HG02885 (cell line): ENCODE data around the gene SLC38A5.
A peak's percentile ranks its signal among the peaks of the same experiment; 100 is the strongest.
"Not testable (repeated sequence)": the region's sequence is repeated elsewhere in the genome, so short reads cannot be mapped to it uniquely, and the experiment has no call there.

Source experiments
- ATAC-seq: cut with Tn5 transposase; IDR thresholded peaks from one replicate; pipeline ENCODE4 v1.9.1; 2021; ENCODE audit warnings: mild to moderate bottlenecking; ENCODE audit not compliant: unreplicated experiment, poor library complexity

The SLC38A5 gene

GRCh38 chrX:48470110-48470832 lies at the start of gene SLC38A5:
Gene SLC38A5 (minus strand): TSS chrX:48470260. CDS start chrX:48467924, 2,336 bp downstream.
- ATAC-seq = no peak

- not testable (repeated sequence) for ATAC-seq
These were observed 49.4 kb upstream of the SLC38A5 start for GRCh38 chrX:48519481-48519880.

GRCh38 chrX:48516987-48517386 lies 46.9 kb upstream of the SLC38A5 start:
- no peak for ATAC-seq

GRCh38 chrX:48516285-48516684 lies 46.2 kb upstream of the SLC38A5 start:
- ATAC-seq = no peak

DNA sequence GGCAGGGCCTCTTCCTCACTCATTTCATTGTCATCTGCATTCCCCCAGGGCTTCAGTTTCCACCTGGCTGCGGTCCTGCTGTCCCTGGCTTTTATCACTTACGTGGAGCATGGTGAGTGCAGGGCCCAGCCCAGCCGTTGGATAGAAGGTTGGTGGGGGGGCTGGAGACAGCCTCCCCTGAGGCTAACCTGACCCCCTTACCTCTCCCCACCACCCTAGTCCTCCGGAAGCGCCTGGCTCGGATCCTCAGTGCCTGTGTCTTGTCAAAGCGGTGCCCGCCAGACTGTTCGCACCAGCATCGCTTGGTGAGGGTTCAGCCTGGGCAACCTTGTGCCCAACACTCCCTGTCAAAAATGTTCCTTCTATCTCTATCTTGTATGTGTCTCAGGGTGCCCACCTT lies 45.8 kb upstream of the SLC38A5 start:
- ATAC-seq = no peak

GRCh38 chrX:48514868-48515460 lies 44.9 kb upstream of the SLC38A5 start:
- ATAC-seq = no peak

GRCh38 chrX:48514126-48514806 lies 44.2 kb upstream of the SLC38A5 start:
- ATAC-seq = no peak

GRCh38 chrX:48513670-48514069 lies 43.6 kb upstream of the SLC38A5 start:
- ATAC-seq = no peak

DNA sequence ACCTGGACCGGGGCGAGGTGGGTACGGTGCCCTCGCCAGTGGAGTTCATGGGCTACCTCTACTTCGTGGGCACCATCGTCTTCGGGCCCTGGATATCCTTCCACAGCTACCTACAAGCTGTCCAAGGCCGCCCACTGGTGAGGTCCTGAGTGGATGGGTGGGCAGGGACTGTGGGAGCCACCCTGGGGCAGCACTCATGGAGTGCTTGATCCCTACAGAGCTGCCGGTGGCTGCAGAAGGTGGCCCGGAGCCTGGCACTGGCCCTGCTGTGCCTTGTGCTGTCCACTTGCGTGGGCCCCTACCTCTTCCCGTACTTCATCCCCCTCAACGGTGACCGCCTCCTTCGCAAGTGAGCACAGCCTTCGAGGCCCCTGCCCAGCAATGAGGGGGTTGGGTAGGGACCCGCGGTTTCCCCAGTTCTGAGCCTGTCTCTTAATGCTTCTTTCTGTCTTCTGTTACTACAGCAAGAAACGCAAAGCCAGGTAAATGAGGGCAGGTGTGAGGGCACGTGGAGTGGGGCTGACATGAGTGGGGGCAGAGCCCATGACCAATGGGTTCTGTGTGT lies 42.4 kb upstream of the SLC38A5 start:
- ATAC-seq = no peak

DNA sequence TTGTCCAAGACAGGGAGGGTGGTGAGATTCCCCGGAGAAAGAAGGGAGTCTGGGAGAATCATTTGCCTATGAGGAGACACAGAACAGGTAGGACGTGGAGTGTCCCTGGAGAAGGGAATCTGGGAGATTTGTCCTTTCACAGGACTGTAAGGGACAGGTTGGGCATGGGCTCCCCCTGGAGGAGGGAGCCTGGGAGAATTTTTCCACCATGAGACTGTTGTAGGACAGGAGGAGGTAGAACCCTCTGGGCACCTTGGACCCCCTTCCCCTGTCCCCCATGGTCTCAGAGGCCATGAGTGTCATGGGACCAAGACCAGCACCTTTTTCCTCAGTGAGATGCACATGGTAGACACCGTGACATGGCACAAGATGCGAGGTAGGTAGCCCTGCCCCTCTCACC lies 41.5 kb upstream of the SLC38A5 start:
- ATAC-seq = no peak

- ATAC-seq = no peak
These were observed 39.6 kb upstream of the SLC38A5 start for GRCh38 chrX:48509619-48510018.

DNA sequence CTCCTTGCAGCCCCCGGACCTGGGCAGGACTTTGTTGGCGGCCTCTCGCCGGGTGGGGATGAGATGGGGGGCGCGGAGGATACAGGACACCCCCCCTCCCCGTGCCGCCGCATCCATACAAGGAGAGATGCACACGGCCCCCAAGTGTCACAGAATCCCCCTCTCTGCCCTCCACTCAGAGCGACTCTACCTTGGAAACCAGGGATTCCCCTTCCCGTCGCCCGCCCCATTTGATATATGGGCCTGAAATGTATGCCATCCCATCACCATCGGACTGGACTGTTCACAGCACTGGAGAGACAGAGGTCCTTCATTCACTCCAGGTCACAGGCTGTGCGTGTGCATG lies 39.2 kb upstream of the SLC38A5 start:
- no peak for ATAC-seq

GRCh38 chrX:48508400-48509244 lies 38.6 kb upstream of the SLC38A5 start, which contains the start of gene PORCN:
Gene PORCN (plus strand): TSS chrX:48508992. CDS start chrX:48509821, 829 bp downstream.
- peak; percentile 89 for ATAC-seq

DNA sequence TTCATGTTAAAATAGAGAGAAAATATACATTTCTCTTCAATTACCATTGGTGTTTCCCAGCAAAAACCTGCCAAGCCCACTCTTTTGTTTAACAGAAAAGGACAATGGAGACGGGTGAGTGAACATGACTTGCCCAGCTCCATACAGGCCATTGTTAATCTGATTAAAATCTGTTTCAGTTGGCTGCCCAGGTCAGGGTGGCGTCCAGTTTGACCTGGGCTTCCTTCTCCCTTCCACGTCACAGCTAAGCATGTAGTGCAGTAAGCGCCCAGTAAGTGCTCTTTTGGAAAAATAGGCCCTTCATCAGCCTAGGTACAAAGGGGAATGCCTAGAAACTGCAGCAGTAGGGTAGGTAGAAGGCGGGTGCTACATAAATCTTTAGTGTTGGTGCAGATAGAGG lies 37.2 kb upstream of the SLC38A5 start:
- no peak for ATAC-seq

GRCh38 chrX:48505481-48505880 lies 35.4 kb upstream of the SLC38A5 start:
- ATAC-seq = no peak

GRCh38 chrX:48504261-48504660 lies 34.2 kb upstream of the SLC38A5 start:
- no peak for ATAC-seq

DNA sequence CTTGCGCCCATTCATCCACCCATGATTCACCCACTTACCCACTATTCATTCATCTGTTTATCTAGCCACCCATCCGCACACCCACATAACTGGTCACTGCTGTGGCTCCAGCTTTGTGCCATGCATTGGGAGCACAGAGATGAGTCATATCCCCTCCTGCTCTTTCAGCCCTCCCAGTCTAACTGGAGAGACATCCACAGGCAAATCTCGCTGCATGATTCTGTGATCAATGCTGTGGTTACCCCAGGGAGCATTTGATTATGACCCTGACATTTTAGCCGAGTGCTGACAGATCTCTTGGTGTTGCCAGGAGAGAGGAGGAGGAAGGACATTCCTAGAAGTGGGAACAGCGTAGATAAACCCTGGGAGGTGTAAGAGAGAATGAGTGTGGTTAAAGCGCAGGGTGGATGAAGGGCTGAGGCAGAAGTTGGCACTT lies 28.3 kb upstream of the SLC38A5 start:
- ATAC-seq = no peak

GRCh38 chrX:48497871-48498270 lies 27.8 kb upstream of the SLC38A5 start:
- ATAC-seq = no peak

DNA sequence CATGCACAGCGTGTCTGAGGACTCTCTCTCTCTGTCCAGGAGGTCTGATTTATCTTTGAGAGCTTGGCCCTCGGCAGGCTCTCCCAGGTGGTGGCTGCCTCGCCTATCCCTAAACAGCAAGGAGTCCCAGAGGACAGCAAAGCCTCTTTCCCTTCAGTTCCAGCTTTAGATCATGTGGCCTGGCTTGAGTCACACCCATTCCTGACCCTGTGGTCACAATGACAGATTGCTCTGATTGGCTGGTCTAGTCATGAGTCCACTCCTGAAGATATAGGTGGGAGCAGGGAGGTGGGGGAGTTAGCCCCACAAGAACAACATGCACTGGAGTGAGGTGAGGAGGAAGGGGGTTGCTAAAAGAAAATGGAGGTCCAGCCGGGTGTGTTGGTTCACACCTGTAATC lies 26.6 kb upstream of the SLC38A5 start:
- no peak for ATAC-seq

GRCh38 chrX:48493890-48494364 lies 23.9 kb upstream of the SLC38A5 start:
- no peak for ATAC-seq
